NB4 (cell line): ENCODE data around the gene OR5D13.

Experiments used
- DNase-seq: peaks from one replicate; pipeline ENCODE4 v3.0.0; 2010; ENCODE audit warnings: low read depth
- H3K4me3 ChIP-seq: one replicate; pipeline ENCODE4 v1.5.1; 2011; ENCODE audit warnings: mild to moderate bottlenecking, low read depth, low read length, moderate library complexity
- CTCF ChIP-seq: IDR thresholded peaks from one replicate; pipeline ENCODE4 v1.5.1; 2012; ENCODE audit warnings: low read depth, low read length
- MAX ChIP-seq: IDR thresholded peaks from 2 replicates; pipeline ENCODE4 v1.6.1; 2011; ENCODE audit warnings: low read depth, low read length
- MYC ChIP-seq: IDR thresholded peaks from 2 replicates; pipeline ENCODE4 v1.6.1; 2011; ENCODE audit warnings: low read depth, low read length
- POLR2A ChIP-seq: IDR thresholded peaks from 2 replicates; pipeline ENCODE4 v1.6.1; 2011; ENCODE audit warnings: mild to moderate bottlenecking; ENCODE audit not compliant: insufficient read length; ENCODE audit errors: extremely low read depth

OR5D13 gene

GRCh38 chr11:55806248-55806647 lies 33.0 kb downstream of the OR5D13 start:
- TF ChIP-seq MAX (no peak), CTCF (no peak), MYC (no peak), POLR2A (no peak)
- DNase-seq = no peak

GRCh38 chr11:55811067-55811466 lies 37.8 kb downstream of the OR5D13 start, which contains the start of gene OR5L1:
Gene OR5L1, plus strand, starts transcription at chr11:55811367. Its CDS starts 100 bp downstream, at chr11:55811467.
- no peak for DNase-seq
- no peak for TF ChIP-seq POLR2A
- no peak for TF ChIP-seq MYC
- TF ChIP-seq MAX = no peak
- TF ChIP-seq CTCF = no peak
- H3K4me3 ChIP-seq = no peak within 1 kb of the TSS

More at GRCh38 chr11:55806248-55806647, 33.0 kb downstream of the OR5D13 start:
- H3K4me3 ChIP-seq = no peak overlapping the region

GRCh38 chr11:55819330-55819729 lies 46.1 kb downstream of the OR5D13 start, which contains the start of gene OR5D18:
Gene OR5D18, plus strand, starts transcription at chr11:55819630. Its CDS starts 0 bp downstream, at chr11:55819630.
- H3K4me3 ChIP-seq = no peak within 1 kb of the TSS
- DNase-seq = no peak
- TF ChIP-seq MYC = no peak
- no peak for TF ChIP-seq POLR2A
